Fibroblast of peridontal ligament (primary cell): ENCODE measurements around the gene ZNF19.
"Not testable (repeated sequence)": the region's sequence is repeated elsewhere in the genome, so short reads cannot be mapped to it uniquely, and the experiment has no call there.

ENCODE experiments used
- DNase-seq: peaks from one replicate; pipeline ENCODE4 v3.0.0-alpha.2; 2010; ENCODE audit errors: extremely low read depth

The ZNF19 gene

DNA sequence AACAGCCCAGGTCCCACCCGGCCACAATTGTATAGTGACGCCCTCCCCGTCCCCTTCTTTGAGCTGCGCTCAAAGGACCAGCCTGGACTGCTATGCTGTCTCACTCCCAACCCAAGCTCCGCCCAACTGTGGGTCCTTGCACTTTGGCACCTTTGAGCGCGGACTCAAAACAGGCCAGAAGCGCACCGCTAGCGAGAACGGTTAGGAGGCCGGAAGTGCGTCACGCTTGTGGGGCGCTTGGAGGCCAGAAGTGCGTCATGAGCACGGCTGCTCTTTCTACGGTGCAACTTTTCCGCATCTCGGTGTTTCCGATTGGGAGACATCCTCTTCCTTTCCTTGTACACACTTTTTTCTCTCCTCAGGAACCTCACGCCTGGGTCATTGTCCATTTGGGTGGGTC is at the start of gene ZNF19:
Gene ZNF19 (minus strand): TSS at position 203 of the 400 bp plus-strand sequence. CDS start 7,210 bp downstream, outside the sequence.
- DNase-seq: no peak

- DNase-seq: peak; percentile 44
These were observed 48.5 kb upstream of the ZNF19 start for GRCh38 chr16:71537643-71538042.

- DNase-seq: no peak
These were observed 47.8 kb upstream of the ZNF19 start for GRCh38 chr16:71536752-71537499.

DNA sequence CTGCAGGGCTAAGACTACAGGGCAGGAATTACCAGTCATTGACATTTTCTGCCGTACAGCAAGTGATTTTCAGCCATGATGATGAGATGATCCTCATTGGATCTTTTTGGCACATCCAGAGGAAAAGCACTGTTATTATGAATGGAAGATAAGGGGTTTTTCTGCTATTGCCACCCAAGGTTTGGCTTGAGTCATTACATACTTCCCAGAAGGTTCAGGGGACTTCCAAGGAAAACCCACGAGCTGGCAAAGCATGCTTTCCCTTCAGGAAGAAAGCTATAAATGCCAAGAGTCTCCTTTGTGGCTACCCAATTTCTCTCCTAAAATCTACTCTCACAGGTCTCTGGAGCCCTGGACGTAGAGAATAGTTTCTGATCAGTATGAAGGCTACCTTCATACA is 43.2 kb upstream of the ZNF19 start:
- DNase-seq: no peak

DNA sequence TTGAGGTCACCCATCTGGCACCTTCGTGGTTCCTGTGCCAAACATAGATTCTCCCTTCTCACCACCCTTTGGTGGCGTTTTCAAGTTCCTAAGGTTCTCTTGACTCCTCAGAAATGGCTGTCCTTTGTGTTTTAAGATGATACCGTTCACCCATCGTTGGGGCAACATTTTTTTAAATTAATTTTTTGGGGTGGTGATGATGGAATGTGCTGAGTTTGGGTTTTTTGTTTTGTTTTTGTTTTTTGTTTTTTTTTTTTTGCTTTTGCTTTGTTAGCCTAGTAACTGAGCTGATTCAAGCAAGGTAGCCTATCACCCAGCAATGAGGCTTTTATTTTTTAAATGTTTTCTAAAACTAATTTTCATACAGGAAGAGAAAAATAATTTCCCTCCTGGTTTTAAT is 39.7 kb upstream of the ZNF19 start:
- no peak for DNase-seq

GRCh38 chr16:71528257-71528656 is 39.1 kb upstream of the ZNF19 start:
- no peak for DNase-seq

DNA sequence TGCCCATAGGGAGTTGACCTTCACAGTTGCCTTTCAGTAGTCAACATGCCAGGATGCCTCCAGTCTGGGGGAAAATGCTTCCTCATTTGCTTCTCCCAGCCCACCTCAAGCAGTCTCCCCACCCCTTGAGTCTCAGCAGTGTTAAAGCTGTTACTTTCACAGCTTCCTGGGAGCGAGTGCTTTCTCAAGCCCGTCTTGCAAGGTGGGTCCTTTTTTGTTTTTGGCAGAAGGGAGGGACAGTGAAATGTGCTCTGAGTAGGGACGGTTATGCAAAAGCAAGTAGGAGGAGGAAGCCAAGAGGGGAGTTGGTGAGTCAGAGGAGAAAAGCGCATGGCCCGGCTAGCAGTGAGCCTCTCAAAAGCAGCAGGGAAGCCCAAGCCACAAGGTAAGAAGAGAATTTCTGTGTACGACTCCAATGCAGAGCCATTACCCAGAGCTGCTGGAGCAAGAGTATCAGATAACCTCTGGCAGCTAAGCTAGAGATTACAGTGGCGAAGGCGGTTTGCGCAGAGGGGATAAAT is 37.0 kb upstream of the ZNF19 start, which contains the start of gene CHST4:
Gene CHST4 (plus strand): TSS at position 316 of the 521 bp plus-strand sequence. CDS start 10,252 bp downstream, outside the sequence.
- DNase-seq: peak; percentile 56

DNA sequence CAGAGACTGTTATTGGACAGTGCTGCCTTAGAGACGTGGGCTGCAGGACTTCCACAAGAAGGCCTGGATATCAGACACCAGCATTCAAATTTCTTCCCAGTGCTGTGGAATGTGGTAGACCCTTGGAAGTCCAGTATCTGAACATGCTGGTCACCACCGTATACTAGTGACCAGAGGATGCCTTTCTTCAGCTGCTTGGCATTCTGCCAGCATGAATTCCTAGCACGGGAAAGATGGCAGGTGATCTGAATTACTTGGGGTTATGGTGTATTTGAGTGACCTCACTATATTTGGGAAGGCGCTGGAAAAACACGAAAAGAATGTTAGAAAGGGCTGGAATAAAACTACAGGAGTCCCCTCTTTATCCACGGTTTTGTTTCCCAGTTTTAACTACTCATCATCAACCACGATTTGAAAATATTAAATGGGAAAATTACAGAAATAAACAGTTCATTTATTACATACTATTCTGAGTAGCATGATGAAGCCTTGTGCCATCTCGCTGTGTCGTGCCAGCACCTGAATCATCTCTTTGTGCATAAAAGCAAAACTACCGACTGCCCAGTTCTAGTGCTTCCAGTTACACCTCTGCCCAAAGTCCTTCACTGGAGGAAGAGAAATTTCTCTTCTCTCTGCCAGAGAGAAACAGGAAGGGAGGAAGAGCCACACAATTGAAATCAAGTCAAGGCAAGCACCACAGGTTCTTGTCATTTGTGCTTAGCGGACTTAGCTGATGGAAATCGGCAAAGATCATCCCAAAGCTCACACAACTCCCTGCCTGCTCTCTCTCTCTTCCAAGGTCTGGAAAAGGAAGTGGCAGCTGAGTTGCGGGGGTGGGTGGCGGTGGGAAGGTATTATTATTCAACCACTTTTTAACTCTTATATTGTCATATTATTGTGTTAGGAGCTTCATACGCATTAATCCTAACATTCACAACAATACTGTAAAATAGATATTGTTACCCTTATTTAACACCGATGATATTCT is 35.7 kb upstream of the ZNF19 start:
- no peak for DNase-seq

DNA sequence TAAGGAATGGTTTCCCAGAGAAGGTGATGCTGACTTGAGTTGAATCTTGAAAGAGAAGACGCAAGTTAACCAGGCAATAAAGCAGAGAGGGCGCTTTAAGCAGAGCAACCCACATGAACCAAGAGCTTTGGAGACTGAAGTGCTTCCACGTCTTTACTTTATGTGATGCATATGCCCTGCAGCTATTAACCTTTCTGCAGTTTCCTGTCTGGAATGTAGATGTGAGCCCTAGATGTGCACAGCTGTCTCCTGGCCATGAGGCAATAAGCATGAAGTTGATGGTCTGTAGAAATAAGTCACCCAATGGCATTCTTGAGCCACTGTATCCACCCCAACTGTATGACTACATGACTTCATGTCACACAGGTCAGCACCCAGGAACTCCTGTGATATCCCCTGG is 31.4 kb upstream of the ZNF19 start:
- no peak for DNase-seq

DNA sequence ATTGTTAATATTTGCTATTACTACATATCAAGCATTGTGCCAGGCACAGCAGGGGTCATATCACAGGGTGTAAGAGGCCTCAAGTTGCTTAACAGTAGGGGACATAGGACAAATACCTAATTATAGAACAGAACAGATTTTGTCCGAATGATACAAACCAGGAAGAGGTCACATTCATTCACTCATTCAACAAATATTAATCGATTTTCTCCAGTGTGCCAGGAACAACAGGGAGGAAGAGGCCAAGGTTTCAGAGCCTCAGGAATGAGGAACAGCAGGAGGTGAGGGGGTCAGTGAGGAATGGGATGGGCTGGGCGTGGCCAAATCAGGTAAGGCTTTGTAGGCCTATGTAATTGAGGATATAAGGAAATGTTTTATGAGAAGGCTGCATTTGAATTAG is 25.9 kb upstream of the ZNF19 start:
- no peak for DNase-seq

DNA sequence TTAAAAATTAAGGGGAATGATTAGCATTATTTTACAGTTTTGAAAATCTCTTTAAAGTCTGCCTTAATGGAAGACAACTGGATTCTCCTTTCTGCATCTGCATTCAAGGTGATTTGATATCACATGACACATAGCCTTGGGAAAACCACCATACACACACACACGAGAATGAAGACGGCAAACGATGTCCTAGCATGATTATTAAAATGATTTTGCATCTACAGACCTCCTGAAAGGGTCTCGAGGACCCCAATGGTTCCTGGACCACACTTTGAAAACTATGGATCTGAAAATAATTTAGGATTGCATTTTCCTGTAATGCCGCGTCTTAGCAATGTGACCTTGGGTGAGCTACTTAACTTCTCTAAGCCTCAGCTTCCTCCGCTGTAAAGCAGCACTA is 25.4 kb upstream of the ZNF19 start:
- no peak for DNase-seq

- DNase-seq: no peak
These were observed 24.2 kb upstream of the ZNF19 start for GRCh38 chr16:71513302-71513701.

GRCh38 chr16:71507061-71507460 is 17.9 kb upstream of the ZNF19 start:
- no peak for DNase-seq

DNA sequence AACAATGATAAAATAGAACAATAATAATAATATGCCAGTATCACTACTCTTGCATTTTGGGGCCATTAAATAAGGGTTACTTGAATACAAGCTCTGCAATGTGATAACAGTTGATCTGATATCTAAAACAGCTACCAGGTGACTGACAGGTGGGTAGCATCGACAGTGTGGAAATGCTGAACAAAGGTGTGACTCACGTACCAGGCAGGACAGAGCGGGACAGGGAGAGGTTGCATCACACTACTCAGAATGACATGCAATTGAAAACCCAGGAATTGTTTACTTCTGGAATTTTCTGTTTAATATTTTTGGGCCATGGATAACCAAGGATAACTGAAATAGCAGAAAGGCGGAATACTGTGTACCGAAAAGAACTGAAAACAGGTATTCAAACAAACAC is 15.8 kb upstream of the ZNF19 start:
- DNase-seq: no peak

DNA sequence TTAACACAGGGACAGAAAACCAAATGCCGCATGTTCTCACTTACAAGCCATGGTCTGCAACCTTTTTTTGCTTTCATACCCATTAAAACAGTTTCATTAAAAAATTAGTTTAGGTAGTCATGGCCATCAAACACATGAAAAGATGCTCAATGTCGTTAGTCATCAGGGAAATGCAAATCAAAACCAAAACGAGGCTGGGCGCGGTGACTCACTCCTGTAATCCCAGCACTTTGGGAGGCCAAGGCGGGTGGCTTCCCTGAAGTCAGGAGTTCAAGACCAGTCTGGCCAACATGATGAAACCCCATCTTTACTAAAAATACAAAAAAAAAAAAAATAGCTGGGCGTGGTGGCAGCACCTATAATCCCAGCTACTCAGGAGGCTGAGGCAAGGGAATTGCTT is 14.9 kb upstream of the ZNF19 start:
- not testable (repeated sequence) for DNase-seq

GRCh38 chr16:71501547-71501946 is 12.4 kb upstream of the ZNF19 start:
- no peak for DNase-seq

GRCh38 chr16:71500964-71501363 is 11.8 kb upstream of the ZNF19 start:
- DNase-seq: no peak

DNA sequence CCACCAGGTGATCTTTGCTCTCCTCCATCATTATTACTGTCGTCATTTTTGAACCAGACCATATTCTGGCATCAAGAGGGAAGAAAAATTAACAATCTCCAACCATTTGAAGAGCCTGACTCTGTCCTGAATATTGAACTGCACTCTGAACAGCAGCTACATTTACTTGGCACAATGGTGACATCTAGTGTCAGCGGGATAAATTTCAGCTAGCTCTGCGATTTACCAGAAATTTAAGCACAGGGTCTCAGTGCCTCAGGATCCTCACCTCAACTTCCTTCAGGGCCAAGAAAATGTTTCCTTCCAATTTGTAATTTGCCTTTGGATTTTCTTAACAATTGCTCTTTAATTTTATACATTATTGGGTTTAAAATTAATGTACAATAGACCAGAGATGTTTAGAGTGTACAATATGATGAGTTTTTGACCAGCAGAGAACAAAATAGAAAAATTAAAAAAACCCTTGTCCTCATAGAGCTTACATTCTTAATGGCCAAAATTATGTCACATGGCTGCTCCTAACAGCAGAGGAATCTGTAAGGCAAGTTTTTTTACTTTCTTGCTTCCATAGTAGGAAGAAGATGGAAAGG is 10.7 kb upstream of the ZNF19 start:
- peak; percentile 79 for DNase-seq

DNA sequence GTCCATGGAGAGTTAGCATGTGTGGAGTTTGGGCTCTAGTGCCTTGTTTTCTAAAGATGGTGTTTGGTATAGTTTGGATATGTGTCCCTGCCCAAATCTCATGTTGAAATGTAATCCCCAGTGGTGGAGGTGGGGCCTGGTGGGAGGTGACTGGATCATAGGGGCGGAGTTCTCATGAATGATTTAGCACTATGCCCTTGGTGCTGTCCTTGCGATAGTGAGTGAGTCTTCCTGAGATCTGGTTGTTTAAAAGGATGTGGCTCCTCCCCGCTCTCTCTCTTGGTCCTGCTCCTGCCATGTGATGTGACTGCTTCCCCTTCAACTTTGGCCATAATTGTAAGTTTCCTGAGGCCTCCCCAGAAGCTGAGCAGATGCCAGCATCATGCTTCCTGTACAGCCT is 8.9 kb upstream of the ZNF19 start:
- DNase-seq: no peak

DNA sequence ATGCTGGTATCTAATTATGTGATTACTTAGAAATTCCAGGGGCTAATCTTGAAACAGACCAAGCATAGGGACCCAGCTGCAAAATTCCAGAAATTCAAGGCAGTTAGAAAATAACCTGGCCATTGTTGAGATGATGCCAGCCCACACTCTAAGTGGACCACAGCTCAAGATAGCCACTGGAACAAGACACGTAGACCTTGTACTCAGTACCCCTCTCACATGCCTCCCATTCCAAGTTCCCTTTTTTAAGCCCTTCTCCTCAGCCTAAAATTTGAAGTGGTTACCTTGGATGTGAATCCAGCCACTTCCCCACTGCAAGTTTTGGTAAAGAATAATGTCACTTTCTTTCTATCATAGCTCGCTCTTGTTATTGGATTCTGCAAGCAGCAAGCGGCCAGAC is 4.1 kb upstream of the ZNF19 start:
- DNase-seq: no peak

GRCh38 chr16:71492786-71493185 is 3.7 kb upstream of the ZNF19 start:
- DNase-seq: no peak

DNA sequence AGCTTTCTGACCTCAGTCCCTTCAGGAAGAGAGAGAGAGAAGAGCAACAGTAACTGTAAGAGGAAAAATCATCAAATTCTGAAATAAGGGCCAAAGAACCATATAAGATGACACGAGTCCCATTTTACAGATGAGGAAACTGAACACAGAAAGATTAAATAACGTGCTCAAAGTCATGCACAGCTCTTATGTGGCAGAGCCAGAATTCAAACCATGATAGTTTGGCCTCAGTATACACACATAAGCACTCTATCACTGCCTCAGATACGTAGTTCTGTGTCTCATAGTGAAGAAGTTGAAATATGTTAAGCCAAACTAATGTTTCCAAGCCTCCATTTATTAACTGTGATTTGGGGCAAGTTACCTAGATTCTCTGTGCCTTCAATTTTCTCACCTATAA is 1.9 kb upstream of the ZNF19 start:
- DNase-seq: no peak
